ENCODE results near the gene C18orf32.
"Not testable (repeated sequence)": the region's sequence is repeated elsewhere in the genome, so short reads cannot be mapped to it uniquely, and the experiment has no call there.

The C18orf32 gene

DNA sequence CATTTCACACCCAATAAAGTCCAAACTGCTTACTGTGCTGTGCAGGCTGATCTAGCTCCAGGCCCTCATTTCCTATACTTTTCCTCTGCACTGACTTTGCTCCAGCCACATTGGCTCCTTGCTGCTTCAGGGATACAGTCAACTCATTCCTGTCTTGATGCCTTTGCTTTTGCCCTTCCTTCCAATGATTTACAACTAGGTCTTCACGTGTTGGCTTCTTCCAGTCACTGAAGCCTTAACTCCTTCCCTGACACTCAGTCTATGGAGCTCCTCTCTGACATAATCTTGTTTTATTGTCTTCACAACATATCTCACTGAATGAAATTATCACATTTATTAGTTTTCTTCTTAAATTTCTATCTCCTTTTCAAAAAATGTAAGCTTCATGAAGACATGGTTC, 16.9 kb upstream of the C18orf32 start:
- no peak for DNase-seq (ENCODE audit: low spot score)

DNA sequence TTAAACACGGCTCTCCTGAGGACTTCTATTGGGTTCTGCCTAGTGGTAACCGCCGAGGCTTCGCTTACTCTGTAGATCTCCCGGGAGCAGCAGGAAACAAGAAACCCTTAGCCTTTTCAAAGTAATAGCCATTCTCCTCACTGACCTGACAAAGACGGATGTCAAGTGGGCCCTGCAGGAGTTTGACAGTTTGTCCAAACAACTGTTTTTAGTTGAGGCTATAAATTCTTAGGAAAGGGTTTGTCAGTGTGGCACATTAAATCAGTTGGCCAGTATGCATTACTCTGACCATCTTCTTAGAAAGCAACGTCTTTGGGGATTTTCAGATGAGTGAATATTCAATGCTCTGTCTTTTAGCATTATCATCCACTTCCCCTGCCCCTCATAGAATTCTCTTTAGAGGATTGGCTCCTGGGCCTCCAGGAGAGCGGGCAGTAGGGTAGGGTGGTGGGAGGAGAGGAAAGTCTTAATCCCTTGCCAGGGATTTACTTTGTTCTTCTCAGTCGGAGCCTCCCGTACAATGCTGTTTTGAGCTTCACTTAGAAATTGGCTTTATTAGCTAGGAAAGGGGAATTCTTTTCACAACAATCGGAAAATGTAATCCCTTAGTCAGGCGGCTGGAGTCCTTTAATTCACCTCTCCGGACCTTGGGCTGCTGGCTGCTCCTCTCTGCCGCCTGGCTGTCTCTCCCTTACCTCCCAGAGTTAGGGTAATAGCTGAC, 13.3 kb upstream of the C18orf32 start:
- DNase-seq (ENCODE audit: low spot score) = no peak

DNA sequence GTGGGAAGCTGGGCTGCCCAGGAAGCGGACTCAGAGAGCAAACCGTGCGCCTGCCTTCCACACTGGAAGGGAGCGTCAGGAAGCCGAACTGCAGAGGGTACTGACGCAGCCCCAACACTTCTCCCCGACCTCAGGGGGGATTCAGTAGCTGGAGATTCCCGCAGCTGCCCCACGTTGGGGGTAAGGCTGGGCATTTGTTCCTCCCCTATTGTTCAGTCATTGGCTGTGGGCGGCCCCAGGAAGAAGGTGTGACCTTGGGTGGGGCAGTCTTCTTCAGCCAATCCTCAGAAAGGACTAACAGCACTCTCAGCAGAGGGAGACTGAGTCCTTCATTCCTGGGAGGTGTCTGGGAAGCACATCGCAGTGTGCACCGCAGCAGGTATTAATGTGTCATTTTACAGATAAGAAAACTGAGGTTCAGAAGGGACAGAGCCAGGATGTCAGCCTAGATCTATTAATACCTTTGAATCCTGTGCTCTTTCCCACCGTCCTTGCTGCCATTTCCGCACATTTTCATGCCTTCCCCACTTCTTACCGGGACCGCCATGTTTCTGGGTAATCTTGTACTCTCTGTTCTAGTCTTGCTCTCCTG, 12.1 kb upstream of the C18orf32 start:
- DNase-seq (ENCODE audit: low spot score) = no peak

DNA sequence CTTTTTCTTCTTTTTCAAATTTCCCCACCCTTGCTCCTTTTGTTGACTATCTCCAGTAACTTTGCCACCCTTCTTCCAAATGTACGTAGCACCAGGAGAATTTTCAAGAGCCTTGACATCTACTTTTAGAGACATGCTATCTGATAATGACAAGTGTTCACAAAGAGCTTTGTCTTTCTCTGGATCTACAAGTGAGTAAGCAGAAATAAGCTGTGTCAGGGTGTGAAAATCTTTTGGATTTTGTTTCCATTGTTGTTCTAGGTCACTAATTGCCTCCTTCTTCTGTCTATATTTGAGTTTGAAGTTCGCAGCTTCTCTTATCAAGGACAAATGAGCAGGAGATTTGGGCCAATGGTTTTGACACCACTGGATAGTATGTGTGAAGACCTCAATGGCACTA, 8.4 kb upstream of the C18orf32 start:
- DNase-seq (ENCODE audit: low spot score) = no peak

DNA sequence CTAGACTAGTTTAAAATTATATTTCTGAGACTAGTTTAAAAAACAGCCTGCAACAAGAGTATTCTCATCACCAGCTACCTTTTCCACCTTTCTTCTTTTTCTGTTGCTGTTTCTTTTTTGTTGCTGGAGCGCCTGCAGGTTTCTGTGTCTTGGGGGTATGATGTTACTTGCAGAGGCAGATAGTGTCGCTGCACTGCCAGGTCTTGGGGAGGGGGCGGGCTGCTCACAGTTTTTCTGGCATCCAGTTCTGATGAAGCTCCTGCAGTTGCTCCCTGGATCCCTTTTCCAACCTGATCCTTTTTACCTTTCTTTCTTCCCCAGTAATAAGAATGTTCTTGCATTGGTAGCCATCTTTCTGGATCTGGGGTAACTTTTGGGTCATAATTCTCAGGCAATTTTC, 8.0 kb upstream of the C18orf32 start:
- DNase-seq (ENCODE audit: low spot score) = no peak

DNA sequence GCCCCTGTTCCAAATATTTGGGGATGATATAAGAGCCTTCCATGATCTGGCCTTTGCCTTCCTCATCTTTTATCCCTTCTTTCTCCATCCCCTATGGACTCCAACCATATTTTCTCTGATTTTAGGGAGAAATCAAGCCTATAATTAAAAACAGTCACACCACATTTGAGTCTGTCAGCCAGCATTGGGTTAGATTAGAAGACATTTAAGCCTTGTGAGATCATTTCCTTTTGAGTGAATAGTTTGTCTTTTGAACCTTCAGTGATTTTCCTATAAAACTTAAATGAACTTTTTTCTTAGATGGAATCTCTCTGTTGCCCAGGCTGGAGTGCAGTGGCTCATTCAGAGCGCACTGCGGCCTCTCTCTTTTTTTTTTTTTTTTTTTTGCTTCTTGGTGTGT, 7.6 kb upstream of the C18orf32 start:
- no peak for DNase-seq (ENCODE audit: low spot score)

DNA sequence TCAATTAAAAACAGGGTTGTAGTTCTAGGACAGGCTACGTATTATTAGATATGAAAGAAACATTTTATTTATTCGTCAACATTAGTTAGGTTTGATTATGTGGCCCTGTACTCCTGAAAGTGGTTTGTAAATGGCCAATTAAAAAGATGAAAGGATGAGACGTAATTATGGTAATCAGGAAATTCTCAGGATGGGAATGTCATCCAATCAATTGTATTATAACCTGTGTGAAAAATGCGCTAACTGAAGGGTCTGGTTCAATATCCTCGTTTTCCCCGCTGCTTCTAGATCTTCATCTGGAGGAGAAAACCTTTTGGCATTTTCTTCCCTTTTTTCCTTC, 5.6 kb upstream of the C18orf32 start:
- no peak for DNase-seq (ENCODE audit: low spot score)

DNA sequence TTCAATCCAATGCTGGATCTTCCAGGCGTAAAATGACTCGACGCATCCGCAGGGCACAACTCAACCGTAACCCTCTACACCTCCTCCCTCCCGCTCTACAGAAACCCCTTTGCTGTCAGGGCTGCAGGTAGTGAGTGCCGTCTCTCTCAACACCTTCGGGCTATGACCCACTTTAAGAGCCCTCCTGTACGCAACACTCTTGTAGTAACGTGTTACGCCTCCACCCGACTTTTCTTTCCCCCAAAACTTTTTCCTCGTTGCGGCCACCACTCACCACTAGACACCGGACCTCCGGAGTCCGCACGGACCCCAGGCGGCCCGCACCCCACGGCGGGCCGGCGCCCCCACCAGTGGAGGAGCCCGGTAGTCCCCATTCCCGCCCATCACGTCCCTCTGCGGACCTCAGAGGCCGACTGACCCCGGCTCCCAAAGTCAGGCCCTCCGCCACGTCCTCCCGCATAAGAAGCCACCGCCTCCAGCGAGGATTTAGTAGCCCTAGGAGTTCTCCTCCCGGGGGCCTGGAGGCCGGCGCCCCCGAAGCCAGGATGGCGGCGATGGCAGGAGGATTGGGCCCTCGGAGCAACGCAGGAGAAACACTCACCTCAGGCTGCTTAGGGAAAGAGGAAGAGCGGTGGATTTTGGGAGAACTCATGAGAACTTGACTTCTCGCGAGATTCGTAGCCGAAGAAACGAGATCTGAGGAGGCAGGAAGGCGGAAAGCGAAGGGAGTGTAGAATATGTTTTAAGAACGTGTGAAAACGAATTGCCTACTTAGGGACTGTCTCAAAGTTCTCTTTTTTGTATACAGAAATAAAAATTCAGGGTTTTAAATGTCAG, 5.0 kb upstream of the C18orf32 start, which contains the start of gene RPL17:
Gene RPL17 (minus strand): TSS at position 609 of the 837 bp plus-strand sequence.
- peak; percentile 98 for DNase-seq (ENCODE audit: low spot score)

DNA sequence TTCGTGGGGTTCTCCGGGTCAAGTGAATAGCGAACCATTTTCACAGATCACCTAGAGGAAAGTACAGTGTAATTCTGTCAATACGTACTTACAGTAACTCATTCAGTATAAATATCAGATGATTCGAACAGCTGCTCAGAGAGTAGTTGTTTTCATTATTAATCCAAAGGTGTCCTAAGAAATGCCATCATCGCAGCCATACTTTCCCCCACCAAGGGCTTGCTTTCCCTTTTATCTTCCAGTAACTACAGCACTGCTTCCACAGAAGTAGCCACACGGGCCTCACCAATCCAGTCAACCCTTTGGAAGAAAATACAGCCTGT, 4.5 kb upstream of the C18orf32 start:
- no peak for DNase-seq (ENCODE audit: low spot score)

DNA sequence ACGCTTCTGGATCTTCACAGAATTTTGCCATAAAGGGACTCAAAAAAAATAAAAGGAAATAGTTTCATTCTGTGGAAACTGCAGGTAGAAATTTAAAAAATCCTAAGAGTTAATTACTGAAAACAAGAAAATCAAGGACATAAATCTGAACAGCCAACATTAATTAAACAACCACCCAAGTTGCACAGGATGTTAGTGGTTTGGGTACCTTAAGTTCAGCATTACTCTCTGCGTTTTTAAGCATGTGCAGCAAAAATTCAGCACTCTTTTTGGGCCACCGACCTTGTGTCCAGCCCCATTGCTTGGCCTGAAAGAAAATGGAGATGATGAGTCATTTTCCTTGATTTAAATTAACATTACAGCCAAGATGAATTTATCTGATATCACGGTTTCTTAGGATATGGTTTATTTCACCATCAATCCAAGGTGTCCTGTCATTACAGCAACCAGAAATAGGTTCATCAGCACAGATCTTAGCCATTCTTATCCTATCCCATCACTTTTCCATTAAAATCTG, 3.3 kb upstream of the C18orf32 start:
- DNase-seq (ENCODE audit: low spot score) = no peak

DNA sequence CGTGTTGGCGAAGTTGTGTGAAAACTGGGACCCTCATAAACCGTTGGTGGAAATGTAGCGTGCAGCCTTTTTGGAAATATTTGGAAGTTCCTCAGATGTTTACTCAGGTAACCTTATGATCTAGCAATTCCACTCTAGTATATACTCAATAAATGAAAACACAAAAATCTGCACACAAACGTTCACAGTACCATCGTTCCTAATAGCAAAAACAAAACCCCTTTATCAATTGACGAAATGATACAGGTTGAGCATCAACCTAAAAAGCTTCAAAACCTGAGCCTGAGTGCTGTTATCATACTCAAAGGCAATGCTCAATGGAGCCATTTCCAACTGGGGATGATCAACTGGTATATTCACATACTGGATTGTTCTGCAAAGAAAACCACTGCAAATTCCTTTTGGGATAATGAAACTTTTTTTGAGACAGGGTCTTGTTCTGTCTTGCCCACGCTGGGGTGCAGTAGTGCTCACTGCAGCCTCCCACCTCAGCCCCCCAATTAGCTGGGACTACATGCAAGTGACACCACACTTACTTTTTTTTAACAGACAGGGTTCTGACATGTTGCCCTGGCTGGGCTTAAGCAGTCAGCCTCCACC, 777 bp upstream of the C18orf32 start:
- DNase-seq (ENCODE audit: low spot score) = no peak

DNA sequence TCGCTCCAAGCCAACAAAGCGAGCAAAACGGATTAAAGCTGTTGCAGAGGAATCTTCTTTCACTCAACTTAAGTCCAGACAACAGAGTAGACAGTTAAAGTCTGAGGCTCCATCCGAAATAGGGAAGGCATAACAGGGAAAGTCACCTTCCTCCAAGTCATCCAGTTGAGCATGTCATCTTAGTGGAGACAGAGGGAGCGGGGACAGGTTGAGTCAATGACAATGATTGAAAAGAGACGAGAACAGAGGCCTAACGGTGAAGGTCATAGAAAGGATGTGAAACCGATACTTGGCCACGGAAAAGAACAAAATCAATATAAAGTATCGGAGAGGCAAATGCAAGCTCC, 455 bp downstream of the C18orf32 start:
- DNase-seq (ENCODE audit: low spot score) = peak; percentile 27

DNA sequence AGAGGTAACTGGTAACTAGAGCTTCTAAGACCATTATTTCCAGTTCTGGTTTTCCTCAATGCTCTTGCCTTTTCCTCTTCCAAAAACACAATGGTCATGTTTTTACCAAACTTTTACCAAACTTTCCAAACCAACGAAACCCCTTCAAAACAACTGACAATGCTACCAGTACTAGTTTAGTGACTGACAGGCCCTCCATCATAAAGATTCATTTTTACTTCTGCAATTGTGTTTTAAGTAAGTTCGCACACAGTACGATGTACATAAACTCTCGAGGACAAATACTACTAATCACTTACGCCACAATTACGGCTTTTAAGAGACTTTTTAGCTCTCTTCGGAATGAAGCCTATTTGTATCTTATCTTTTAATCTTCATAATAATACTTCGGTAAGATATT, 900 bp downstream of the C18orf32 start:
- no peak for DNase-seq (ENCODE audit: low spot score)

DNA sequence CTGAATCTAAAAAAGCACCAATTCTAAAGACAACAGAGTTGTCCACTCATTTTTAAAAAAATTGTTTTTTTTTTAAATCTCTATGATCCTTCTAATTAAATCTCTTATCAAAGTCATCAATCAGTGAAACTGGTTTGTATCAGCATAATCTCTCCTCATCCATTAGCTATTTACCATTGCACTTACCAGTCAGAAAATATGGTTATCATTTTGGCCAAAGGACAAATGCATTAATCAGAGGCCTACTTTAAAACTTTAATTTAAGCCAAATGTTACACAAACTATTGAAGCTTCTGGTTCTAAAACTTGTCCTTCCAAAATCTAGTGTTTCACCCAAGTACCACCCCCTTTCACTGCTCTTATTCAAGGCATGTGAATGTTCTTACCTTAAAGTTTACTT, 3.8 kb downstream of the C18orf32 start:
- no peak for DNase-seq (ENCODE audit: low spot score)

DNA sequence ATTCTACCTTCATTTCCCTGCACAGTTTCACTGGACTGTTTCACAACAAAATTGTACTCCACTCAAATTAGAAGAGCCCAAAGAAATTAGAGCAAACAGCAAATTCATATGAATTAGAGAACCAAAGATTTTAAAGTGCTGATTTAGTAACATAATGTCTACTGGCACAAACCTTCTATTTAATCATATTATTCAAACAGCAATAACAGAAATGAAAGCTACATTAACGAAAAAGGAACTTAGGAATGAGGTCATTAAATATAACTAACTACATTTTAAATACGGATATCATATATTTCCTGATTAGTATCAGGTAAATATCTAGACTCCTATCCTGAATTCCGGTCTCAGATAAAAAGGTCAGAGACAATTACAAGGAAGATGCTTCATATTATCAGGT, 5.1 kb downstream of the C18orf32 start:
- no peak for DNase-seq (ENCODE audit: low spot score)

DNA sequence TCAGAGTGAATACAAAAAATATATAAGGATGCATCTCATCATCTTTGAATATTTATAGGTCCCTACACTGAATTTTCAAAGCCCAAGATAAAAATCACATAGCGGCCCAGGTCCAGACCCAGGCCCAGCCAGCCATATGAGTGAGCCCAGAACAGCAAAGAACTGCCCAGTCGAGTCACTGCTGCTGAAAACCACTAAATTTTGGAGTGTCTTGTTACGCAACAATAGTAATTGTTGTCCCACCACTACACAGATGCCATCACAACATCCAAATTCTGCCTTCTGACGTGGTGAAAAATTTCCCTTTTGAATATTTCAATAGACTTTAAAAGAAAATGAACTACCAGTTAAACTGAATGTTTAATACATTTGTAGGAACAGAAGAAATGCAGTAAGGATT, 5.7 kb downstream of the C18orf32 start:
- no peak for DNase-seq (ENCODE audit: low spot score)

DNA sequence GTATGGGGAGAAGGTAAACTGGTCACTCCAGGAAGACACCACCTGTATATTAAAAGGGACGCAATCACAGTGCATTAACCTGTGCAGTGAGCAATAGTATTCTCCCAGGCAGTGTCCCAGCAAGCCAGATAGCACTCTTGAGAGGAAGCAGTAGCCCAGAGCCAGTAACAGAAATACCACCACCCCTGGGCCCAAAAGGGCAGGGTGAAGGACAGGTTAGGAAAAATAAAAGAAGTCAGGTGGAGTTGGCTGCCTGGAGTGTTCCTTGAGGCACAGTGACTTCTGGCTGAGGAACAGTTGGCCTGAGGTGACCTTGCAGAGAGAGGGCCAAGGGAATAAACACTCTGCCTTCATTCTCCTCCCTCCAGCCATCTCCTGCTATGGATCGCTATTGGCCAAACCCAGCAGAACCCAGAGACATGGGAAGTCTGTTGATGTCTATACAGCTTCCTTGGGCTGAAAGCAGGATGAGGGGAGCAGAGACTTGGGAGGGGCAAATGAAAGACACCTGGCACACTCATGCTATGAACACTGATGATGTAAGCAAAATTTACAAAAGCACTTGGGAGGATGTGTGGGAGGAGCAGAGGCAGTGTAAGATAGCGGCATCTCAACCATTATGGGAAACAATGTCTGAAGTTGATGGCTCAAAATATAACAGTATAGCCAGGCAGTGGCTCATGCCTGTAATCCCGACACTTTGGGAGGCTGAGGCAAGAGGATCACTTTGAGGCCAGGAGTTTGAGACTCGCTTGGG, 7.5 kb downstream of the C18orf32 start:
- no peak for DNase-seq (ENCODE audit: low spot score)

DNA sequence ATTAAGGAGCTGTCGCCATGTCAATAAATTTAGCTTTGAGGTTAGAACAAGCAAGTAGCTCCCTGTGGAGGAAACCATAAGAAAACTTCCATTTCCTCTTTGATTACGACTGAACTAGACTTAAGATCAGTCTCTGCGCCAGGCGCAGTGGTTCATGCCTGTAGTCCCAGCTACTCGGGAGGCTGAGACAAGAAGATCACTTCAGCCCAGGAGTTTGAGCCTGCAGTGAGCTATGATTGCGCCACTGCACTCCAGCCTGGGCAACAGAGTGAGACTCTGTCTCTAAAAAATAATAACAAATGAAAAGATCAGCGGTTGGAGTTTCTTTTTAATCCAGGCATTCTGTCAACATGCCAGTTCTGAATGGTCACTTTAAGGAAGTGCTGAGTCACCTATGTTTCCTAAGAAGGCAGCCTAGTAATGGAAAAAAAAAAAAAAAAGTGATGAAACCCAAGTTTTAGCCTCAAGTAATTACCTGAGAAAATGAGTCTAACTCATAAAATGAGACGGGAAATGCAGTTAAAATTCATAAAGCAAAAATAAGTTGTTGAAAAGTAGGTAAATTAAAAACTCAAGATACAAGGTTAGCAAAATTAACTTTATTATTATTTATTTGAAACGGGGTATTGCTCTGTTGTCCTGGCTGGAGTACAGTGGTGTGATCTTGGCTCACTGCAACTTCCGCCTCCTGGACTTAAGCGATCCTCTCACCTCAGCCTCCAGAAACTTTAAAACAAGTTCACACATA, 10.2 kb downstream of the C18orf32 start:
- DNase-seq (ENCODE audit: low spot score) = no peak

DNA sequence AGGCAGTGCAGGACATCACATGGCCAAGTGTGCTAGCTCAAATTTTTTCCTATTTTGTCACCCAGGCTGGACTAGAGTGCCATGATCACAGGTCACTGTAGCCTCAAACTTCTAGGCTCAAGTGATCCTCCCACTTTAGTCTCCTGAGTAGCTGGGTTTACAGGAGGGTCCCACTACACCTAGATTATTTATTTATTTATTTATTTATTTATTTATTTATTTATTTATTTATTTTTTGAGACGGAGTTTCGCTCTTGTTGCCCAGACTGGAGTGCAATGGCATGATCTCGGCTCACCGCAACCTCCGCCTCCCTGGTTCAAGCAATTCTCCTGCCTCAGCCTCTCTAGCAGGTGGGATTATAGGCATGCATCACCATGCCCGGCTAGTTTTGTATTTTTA, 12.1 kb downstream of the C18orf32 start:
- not testable (repeated sequence) for DNase-seq (ENCODE audit: low spot score)

DNA sequence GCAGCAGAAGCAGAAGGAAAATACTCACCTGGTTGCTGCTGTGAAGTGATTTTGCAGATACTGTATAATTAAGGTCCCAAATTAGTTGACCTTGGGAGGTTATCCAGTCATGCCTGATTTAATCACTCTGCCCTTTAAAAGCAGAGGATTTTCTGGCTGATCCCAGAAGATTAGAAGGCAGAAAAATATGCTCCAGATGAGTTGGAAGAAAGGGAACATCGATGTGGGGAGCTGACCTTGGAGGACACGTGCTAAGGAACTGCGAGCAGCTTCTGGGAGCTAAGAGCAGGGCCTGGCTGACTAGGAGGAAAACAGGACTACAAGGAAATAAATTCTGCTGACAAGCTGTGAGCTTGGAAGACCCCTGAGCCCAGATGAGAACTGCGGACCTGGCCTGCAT, 13.3 kb downstream of the C18orf32 start:
- DNase-seq (ENCODE audit: low spot score) = peak; percentile 66

DNA sequence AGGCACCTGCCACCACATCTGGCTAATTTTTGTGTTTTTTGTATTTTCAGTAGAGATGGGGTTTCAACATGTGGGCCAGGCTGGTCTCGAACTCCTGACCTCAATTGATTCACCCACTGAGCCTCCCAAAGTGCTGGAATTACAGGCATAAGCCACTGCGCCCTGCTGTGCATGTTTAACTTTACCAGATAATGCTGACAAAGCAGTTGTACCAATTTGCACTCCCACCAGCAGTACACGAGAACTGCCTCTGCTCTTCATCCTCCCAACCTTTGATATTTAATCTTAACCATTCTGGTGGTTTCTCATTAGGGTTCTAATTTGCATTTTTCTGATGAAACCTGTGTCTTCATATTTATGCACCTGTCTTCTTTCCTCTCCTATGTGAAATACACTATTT, 14.6 kb downstream of the C18orf32 start:
- no peak for DNase-seq (ENCODE audit: low spot score)

Measured in SK-N-DZ (cell line).